AG09319 (cell line): Measurements from ENCODE around the gene NECTIN1.

Source experiments
- DNase-seq: peaks from one replicate; pipeline ENCODE4 v3.0.0-alpha.2; 2010; ENCODE audit warnings: low read depth; ENCODE audit errors: extremely low read depth
- TF ChIP-seq, protein P1 (sequence below): IDR thresholded peaks from 2 replicates; pipeline ENCODE4 v1.5.1; 2011; ENCODE audit warnings: low read depth, mild to moderate bottlenecking, inconsistent platforms, low read length, moderate library complexity

The NECTIN1 gene

DNA sequence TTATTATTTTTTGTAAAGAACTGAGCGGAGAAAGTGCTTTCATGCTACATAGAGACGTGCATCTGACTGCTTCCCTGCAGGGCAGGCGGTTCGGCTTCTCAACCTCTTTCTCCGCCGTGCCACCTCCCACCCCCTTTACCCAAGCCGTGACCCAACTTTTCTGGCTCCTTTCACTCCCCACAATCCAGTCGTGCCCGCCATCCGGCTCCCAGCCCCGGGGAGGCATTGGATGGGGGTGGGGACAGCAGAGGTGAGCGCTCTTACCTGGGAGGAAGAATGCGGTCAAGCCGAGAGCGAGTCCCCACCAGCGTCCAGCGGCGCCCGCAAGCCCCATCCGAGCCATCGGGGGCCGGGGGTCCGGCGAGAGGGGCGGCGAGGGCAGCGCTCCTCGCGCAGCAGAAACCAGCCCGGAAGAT is 781 bp downstream of the NECTIN1 start:
- TF ChIP-seq, protein P1, sequence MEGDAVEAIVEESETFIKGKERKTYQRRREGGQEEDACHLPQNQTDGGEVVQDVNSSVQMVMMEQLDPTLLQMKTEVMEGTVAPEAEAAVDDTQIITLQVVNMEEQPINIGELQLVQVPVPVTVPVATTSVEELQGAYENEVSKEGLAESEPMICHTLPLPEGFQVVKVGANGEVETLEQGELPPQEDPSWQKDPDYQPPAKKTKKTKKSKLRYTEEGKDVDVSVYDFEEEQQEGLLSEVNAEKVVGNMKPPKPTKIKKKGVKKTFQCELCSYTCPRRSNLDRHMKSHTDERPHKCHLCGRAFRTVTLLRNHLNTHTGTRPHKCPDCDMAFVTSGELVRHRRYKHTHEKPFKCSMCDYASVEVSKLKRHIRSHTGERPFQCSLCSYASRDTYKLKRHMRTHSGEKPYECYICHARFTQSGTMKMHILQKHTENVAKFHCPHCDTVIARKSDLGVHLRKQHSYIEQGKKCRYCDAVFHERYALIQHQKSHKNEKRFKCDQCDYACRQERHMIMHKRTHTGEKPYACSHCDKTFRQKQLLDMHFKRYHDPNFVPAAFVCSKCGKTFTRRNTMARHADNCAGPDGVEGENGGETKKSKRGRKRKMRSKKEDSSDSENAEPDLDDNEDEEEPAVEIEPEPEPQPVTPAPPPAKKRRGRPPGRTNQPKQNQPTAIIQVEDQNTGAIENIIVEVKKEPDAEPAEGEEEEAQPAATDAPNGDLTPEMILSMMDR = no peak
- no peak for DNase-seq

DNA sequence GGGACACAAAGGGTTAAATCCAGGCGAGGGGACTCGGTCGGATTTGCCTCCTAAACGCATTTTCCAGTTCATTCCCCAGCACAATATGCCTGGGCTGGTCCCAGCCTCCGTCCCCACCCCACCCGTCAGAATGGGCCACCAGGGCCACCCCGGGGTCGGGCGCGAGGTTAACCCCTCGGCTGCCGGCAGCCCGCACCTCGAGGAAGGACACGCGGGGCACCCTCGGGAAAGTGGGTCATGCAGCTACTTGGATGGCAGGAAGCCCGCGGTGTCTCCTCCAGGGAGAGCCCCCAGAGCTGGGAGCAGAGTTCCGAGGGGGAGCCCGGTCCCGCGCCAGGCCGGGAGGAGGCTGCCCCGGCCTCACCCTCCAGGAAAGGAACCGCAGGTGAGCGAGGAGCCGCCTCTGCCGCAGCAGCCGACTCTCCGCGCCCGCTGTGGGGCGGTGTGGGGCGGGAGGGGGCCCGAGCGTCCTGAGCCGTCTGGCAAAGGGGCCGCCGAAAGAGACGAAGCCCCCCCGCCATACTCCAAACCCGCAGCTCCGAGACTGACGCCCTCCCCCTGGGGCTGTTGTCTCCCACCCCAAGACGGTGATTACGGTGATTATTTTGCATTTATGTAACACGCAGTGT is 1.4 kb downstream of the NECTIN1 start:
- no peak for DNase-seq
- TF ChIP-seq, protein P1 = peak; percentile 12

- TF ChIP-seq, protein P1 = no peak; the same call in 1 of the 2 replicates
Observed at GRCh38 chr11:119726585-119727522, 2.1 kb downstream of the NECTIN1 start.

GRCh38 chr11:119726150-119726553 is 2.8 kb downstream of the NECTIN1 start:
- DNase-seq = no peak
- TF ChIP-seq, protein P1 = no peak

More at GRCh38 chr11:119726585-119727522, 2.1 kb downstream of the NECTIN1 start:
- no peak for DNase-seq

DNA sequence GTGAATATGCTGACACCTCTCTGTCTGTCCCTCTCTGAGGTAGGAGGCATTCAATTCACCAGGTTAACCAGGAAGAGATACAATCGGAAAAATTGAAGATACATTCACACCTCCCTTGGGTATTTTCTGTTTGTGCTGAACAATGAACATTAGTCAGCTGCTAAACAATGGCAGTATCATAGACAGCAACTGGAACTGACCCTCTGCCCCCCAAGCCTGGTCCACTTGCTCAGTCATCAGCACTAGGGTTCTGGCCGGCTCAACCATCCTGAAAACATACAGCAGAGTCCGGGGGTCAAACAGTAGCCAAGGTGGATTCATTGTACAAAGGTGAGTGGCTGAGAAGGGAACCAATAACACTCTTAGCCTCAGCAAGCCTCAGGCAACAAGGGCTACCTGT is 4.0 kb downstream of the NECTIN1 start:
- no peak for DNase-seq
- TF ChIP-seq, protein P1 = no peak

GRCh38 chr11:119723952-119724325 is 5.1 kb downstream of the NECTIN1 start:
- DNase-seq = no peak
- TF ChIP-seq, protein P1 = no peak

- TF ChIP-seq, protein P1 = no peak
- DNase-seq = no peak
Observed at GRCh38 chr11:119723243-119723951, 5.6 kb downstream of the NECTIN1 start.
